Endothelial cell of umbilical vein (primary cell): ENCODE results near the gene CLIC6.

ENCODE experiments used
- EZH2 ChIP-seq: IDR thresholded peaks from 2 replicates; pipeline ENCODE4 v1.6.1; 2012; ENCODE audit warnings: borderline replicate concordance, low read depth, mild to moderate bottlenecking, moderate library complexity, low read length, inconsistent platforms; ENCODE audit not compliant: severe bottlenecking
- FOS ChIP-seq: IDR thresholded peaks from 2 replicates; pipeline ENCODE4 v1.6.1; 2011; ENCODE audit warnings: mild to moderate bottlenecking, low read length, moderate library complexity, borderline replicate concordance; ENCODE audit not compliant: insufficient read depth
- GATA2 ChIP-seq: IDR thresholded peaks from 2 replicates; pipeline ENCODE4 v1.7.0; 2011; ENCODE audit warnings: low read depth, mild to moderate bottlenecking, moderate library complexity, mixed read lengths, low read length; ENCODE audit not compliant: insufficient read length, insufficient read depth
- JUN ChIP-seq: IDR thresholded peaks from 2 replicates; pipeline ENCODE4 v1.6.1; 2011; ENCODE audit warnings: borderline replicate concordance, low read depth; ENCODE audit not compliant: insufficient read length, insufficient read depth
- MYC ChIP-seq: IDR thresholded peaks from one replicate; pipeline ENCODE4 v1.6.1; 2011; ENCODE audit warnings: mild to moderate bottlenecking, low read depth, low read length
- POLR2A ChIP-seq: IDR thresholded peaks from 2 replicates; pipeline ENCODE4 v1.6.1; 2012; ENCODE audit warnings: low read depth, mild to moderate bottlenecking, control low read depth, low read length
- POLR2AphosphoS5 ChIP-seq: IDR thresholded peaks from 2 replicates; pipeline ENCODE4 v1.6.1; 2012; ENCODE audit warnings: low read depth, mild to moderate bottlenecking, control low read depth, low read length, moderate library complexity; ENCODE audit not compliant: insufficient read depth
- TF ChIP-seq, protein P1 (sequence below), 2 donors: IDR thresholded peaks; 1 replicate in 1 of 2; 2 replicates in 1 of 2; pipeline ENCODE4 v1.5.1; 2011; ENCODE audit warnings: low read length in 2 of 2, mild to moderate bottlenecking in 2 of 2, moderate library complexity in 2 of 2, control low read depth in 1 of 2, inconsistent platforms in 1 of 2, low read depth in 1 of 2; ENCODE audit not compliant: insufficient read depth in 1 of 2; ENCODE audit errors: extremely low read depth in 1 of 2
- TF ChIP-seq, protein P2 (sequence below): IDR thresholded peaks from 2 replicates; pipeline ENCODE4 v1.6.1; 2011; ENCODE audit not compliant: insufficient read depth, insufficient read length

DNA sequence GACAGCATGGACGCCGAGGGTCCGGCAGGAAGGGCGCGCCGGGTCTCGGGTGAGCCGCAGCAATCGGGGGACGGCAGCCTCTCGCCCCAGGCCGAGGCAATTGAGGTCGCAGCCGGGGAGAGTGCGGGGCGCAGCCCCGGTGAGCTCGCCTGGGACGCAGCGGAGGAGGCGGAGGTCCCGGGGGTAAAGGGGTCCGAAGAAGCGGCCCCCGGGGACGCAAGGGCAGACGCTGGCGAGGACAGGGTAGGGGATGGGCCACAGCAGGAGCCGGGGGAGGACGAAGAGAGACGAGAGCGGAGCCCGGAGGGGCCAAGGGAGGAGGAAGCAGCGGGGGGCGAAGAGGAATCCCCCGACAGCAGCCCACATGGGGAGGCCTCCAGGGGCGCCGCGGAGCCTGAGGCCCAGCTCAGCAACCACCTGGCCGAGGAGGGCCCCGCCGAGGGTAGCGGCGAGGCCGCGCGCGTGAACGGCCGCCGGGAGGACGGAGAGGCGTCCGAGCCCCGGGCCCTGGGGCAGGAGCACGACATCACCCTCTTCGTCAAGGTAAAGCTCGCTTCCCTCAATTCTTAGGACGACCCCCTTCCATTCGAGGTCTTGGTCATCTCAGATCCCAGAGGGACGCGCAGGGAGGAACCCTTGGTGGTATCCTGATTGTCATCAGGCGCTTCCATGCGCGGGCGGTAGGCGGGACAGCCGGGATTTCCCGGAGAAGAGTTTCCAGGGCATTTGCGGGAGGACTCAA, 1.6 kb downstream of the CLIC6 start:
- no peak for TF ChIP-seq POLR2A
- TF ChIP-seq, protein P1, sequence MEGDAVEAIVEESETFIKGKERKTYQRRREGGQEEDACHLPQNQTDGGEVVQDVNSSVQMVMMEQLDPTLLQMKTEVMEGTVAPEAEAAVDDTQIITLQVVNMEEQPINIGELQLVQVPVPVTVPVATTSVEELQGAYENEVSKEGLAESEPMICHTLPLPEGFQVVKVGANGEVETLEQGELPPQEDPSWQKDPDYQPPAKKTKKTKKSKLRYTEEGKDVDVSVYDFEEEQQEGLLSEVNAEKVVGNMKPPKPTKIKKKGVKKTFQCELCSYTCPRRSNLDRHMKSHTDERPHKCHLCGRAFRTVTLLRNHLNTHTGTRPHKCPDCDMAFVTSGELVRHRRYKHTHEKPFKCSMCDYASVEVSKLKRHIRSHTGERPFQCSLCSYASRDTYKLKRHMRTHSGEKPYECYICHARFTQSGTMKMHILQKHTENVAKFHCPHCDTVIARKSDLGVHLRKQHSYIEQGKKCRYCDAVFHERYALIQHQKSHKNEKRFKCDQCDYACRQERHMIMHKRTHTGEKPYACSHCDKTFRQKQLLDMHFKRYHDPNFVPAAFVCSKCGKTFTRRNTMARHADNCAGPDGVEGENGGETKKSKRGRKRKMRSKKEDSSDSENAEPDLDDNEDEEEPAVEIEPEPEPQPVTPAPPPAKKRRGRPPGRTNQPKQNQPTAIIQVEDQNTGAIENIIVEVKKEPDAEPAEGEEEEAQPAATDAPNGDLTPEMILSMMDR (IDR thresholded peaks at IDR 0.05; ENCODE audit: extremely low read depth in 1 of 2, insufficient read depth in 1 of 2, low read depth in 1 of 2, low read length in 2 of 2): no peak
- no peak for TF ChIP-seq GATA2
- no peak for TF ChIP-seq FOS
- TF ChIP-seq EZH2: peak; percentile 95
- TF ChIP-seq, protein P2, sequence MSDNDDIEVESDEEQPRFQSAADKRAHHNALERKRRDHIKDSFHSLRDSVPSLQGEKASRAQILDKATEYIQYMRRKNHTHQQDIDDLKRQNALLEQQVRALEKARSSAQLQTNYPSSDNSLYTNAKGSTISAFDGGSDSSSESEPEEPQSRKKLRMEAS: no peak
- TF ChIP-seq MYC: no peak
- TF ChIP-seq POLR2AphosphoS5: no peak
- TF ChIP-seq JUN: no peak
